Measurements from ENCODE around the gene NXPH2.
A peak's percentile ranks its signal among the peaks of the same experiment; 100 is the strongest.

Gene NXPH2

DNA sequence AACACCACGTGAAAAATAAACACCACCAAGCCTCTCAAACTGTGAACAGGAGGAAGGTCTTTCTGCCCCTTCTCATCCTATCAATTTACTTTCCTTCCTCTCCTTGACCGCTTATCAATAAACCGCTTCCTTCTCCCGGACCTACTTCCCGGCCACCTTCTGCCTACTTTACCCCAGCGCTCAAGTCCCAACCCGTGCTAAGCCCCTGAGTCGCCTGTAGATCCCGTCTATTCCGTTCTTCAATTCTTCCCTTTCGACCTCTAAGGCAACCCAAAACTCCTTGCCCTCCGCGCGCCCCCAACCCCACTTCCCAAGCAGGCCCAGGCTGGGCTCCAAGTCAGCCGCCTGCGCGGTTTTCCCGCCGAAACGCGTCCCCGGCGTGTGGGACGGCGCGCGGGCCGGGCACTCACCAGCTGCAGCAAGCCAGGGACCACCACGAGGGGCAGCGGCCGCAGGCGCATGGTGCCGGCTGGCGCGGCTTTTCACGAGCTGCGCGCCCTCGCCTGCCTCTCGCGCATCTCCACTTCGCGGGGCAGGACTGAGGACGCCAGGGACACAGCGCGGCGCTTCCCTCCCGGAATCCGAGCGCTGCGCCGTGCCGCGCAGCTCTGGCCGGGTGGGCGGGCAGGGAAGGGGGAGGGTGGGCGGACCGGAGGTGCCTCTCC lies at the start of gene NXPH2:
Gene NXPH2, minus strand, starts transcription at position 610 of the 665 bp plus-strand sequence. Its CDS starts 149 bp downstream, at position 461.
- H3K4me3 ChIP-seq (ENCODE audit: low read depth, low read length): peak within 1 kb of the TSS; percentile 20
- TF ChIP-seq, protein P1, sequence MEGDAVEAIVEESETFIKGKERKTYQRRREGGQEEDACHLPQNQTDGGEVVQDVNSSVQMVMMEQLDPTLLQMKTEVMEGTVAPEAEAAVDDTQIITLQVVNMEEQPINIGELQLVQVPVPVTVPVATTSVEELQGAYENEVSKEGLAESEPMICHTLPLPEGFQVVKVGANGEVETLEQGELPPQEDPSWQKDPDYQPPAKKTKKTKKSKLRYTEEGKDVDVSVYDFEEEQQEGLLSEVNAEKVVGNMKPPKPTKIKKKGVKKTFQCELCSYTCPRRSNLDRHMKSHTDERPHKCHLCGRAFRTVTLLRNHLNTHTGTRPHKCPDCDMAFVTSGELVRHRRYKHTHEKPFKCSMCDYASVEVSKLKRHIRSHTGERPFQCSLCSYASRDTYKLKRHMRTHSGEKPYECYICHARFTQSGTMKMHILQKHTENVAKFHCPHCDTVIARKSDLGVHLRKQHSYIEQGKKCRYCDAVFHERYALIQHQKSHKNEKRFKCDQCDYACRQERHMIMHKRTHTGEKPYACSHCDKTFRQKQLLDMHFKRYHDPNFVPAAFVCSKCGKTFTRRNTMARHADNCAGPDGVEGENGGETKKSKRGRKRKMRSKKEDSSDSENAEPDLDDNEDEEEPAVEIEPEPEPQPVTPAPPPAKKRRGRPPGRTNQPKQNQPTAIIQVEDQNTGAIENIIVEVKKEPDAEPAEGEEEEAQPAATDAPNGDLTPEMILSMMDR (IDR thresholded peaks at IDR 0.05; ENCODE audit: low read depth, low read length): no peak
- in situ Hi-C loops (cut with HindIII; ENCODE audit: low sequenced_read_pairs): no loop called here
- no peak for DNase-seq (ENCODE audit: low read depth, low spot score)

DNA sequence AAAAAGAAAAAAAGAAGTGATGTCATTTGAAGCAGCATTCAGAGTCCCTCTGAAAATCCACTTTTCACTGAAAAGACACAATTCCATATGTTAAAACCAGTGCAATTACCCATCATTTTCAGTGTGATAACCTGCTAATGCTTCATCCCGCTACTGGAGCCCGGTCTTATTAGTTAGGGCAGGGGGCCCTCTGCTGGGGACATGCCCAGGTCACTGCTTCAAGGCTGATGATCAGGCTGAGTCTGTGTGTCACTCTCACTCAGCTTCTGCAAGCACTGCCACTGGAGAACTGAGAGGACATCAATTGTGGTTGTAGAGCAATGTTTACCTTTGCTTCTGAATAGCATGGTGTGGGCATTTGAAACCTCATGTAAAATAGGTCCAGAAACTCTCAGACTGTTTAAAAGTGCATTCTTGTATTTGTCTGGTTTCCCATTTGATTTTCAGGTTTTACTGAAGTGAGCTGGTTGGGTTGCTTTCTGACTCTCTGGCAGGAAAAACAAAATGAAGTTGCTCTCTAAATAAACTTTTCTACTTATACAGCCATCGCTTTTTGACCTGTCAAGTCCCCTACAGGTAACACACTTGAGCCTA lies 49.2 kb upstream of the NXPH2 start:
- in situ Hi-C loops (cut with HindIII; ENCODE audit: low sequenced_read_pairs): no loop called here
- TF ChIP-seq, protein P1 (IDR thresholded peaks at IDR 0.05; ENCODE audit: low read depth, low read length): peak; percentile 38
- DNase-seq (ENCODE audit: low read depth, low spot score): peak; percentile 20
- H3K4me3 ChIP-seq (ENCODE audit: low read depth, low read length): no peak overlapping the region

DNA sequence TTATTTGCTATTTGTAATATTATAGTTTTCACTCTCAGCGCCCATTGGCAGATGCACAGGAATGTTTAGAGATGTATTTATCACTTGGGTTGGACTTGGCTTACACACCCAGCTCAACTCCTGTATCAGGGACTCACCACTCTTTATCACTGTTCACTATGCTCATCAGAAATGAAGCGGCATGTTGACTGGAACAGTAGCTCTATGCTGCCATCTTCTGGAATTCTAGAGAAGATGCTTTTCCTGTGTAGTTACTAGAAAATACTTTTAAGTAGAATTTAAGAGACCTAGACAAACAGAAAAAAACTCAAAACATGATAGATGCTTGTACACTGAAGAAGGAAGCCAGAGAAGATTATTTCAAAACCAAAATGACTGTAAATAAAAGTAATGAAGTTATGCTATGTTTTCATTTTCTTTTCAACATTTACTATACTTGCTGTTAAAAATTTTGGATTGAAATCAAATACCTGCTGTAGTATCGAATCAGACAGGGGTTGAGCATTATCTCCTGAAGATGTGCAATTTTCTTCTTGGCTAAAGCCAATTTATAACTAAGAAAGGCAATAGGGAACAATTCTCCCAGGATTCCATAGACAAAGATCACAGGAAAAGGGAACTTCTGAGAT lies 47.4 kb upstream of the NXPH2 start:
- peak; percentile 66 for DNase-seq (ENCODE audit: low read depth, low spot score)
- in situ Hi-C loops (cut with HindIII; ENCODE audit: low sequenced_read_pairs): no loop called here
- no peak overlapping the region for H3K4me3 ChIP-seq (ENCODE audit: low read depth, low read length)
- TF ChIP-seq, protein P1 (IDR thresholded peaks at IDR 0.05; ENCODE audit: low read depth, low read length): peak; percentile 73

DNA sequence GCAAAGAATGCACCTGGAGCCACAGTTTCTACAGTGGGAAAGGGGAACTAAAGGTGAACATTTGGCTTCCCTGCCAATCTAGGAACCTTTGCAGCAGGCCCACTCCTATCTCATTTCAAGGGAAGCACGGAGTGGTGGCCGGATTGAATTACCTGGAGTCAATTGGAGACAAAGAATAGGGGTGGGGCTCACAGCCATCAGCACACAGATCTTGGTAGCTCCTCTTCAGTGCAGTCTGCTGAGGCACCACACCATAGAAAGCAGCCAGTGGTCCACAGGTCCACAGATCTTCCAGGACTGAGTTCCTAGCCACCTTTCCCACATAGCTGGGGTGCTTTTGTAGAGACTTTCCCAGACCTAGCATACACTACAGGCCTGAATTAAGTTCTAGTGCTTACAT lies 43.5 kb upstream of the NXPH2 start:
- TF ChIP-seq, protein P1 (IDR thresholded peaks at IDR 0.05; ENCODE audit: low read depth, low read length): no peak
- in situ Hi-C loops (cut with HindIII; ENCODE audit: low sequenced_read_pairs): no loop called here
- DNase-seq (ENCODE audit: low read depth, low spot score): no peak
- H3K4me3 ChIP-seq (ENCODE audit: low read depth, low read length): no peak overlapping the region

DNA sequence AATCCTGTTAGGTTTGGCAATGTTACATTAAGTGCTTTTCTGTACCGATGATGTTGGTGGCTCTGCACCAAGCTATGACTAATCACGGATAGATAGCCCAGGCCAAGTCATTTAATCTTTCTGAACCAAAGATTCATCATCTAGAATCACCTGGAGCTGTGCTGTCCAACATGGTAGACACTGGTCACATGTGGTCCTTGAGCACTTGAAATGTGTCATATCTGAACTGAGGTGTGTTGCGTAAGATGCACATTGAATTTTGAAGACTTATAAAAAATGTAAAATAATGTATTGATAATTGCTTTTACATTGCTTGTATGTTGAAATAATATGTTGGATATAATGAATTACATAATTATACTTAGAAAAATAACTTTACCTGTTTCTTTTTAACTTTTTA lies 39.8 kb upstream of the NXPH2 start:
- DNase-seq (ENCODE audit: low read depth, low spot score): no peak
- TF ChIP-seq, protein P1 (IDR thresholded peaks at IDR 0.05; ENCODE audit: low read depth, low read length): no peak
- H3K4me3 ChIP-seq (ENCODE audit: low read depth, low read length): no peak overlapping the region
- in situ Hi-C loops (cut with HindIII; ENCODE audit: low sequenced_read_pairs): no loop called here

DNA sequence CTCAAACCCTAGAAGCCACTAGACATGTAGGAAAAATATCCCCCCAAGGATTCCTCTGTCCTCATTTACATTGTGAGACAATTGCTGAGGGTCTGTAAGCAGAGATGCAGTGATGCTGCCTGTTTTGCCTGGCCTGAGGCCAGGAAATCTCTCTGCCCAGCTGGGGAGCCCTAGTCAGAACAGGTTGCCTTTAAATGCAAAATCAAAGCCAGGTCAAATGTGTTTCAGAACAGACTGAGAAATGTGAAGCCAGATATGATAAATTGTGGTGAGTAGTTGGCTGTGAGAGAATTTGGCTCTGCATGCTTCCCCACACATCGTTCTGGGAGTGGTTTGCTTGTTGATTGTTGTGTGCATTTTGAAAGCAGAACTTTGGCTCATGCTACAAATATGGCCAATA lies 38.4 kb upstream of the NXPH2 start:
- in situ Hi-C loops (cut with HindIII; ENCODE audit: low sequenced_read_pairs): no loop called here
- DNase-seq (ENCODE audit: low read depth, low spot score): no peak

More for the DNA sequence above, 38.4 kb upstream of the NXPH2 start:
- TF ChIP-seq, protein P1 (IDR thresholded peaks at IDR 0.05; ENCODE audit: low read depth, low read length): no peak
- no peak overlapping the region for H3K4me3 ChIP-seq (ENCODE audit: low read depth, low read length)

All from astrocyte of the spinal cord (primary cell).